NCI-H2081 treated with DMSO at 0.1 percent for 48 hours (cell line): Measurements from ENCODE around the gene NEUROD2.

Experiments used
- DNase-seq: peaks from one replicate; lab custom pipeline; 2025; lab: John Stamatoyannopoulos, UW

NEUROD2 gene

DNA sequence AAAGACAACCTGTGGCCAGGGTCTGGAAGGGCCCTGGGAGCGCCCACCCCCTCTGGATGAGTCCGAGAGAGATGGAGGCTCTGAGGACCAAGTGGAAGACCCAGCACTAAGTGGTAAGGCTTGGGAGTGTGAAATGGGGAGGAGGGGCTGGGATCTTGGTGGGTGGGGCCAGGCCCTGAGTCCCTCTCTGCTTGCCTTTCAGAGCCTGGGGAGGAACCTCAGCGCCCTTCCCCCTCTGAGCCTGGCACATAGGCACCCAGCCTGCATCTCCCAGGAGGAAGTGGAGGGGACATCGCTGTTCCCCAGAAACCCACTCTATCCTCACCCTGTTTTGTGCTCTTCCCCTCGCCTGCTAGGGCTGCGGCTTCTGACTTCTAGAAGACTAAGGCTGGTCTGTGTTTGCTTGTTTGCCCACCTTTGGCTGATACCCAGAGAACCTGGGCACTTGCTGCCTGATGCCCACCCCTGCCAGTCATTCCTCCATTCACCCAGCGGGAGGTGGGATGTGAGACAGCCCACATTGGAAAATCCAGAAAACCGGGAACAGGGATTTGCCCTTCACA lies 28.0 kb upstream of the NEUROD2 start:
- DNase-seq, result no peak

DNA sequence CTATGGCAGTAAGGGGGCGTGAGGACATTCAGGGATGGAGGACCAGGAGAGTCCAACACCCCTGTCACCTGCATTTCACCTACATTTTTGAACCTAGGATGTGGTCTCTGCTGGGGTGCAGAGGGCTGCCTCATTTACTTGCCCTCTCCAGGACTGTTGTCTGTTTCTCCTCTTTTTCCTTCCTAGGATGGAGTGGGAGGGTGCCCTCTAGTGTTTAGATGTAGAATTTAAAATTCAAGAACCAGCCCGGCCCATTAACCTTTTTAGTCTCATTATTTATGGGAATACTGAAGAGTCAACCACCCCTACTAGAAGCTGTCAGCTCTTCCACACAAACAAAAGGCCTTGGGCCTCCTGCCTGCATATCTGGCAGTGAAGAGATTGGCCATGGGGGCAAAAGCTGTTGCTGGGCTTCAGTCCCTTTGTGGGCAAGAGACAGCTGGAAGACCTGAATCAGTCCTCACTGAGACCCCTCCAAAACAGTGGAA lies 26.7 kb upstream of the NEUROD2 start:
- DNase-seq, result no peak

DNA sequence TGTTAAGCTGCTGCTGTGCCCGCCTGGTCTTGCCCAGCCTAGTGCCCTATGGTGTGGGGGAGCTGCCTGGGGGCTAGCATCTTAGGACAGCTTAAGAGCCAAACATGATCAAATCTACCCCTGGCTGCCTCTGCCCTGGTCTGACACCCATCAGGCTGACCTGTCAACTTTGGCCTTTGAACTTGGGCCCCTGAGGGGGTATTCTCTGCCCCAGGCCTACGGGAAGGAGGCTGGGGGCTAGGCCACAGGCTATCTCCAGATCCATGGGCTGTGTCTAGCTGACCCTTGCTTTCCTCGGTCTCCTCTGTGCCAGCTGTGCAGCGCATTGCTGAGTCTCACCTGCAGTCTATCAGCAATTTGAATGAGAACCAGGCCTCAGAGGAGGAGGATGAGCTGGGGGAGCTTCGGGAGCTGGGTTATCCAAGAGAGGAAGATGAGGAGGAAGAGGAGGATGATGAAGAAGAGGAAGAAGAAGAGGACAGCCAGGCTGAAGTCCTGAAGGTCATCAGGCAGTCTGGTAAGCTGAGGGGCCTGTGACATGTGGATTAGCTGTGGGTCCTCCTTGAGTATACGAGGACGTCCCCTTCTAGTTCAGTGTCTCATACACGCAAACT lies 26.0 kb upstream of the NEUROD2 start:
- DNase-seq, result no peak

DNA sequence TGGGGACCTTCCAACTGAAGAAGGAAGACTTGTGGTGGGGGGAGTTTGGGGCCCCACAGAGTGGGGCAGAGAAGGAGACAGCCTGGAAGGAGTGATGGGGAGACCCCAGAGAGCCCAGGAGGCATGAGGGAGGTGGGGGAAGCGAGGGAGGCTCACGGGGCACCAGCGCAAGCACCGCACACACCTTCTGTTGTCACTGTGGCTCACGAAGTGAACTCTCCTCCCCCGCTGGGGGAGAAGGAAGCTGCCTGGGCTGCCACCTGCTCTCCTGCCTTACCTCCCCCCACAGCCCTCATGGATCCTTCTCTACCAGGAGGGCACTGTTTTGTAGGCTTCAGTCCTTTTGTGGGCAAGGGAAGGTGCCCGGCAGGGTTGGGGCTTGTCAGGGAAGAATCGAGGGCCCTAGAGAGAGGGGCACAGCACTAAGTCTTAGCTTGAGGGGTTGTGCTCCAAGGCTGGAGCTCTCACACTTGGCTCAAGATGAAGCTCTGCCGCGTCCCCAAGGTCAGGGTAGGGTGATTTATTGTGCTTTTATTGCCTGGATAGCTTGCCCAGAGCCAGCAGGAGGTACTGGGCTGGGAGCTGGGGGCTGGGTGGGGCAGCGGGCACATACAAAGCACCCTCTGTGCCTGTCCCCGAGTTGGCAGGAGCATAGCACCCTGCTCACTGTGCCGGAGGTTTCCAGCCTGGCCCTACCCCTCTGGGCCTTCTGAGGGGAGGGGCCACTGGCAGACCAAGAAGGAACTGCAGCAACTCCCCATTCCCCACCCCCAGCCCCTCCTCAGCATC lies 24.6 kb upstream of the NEUROD2 start:
- DNase-seq, result no peak

DNA sequence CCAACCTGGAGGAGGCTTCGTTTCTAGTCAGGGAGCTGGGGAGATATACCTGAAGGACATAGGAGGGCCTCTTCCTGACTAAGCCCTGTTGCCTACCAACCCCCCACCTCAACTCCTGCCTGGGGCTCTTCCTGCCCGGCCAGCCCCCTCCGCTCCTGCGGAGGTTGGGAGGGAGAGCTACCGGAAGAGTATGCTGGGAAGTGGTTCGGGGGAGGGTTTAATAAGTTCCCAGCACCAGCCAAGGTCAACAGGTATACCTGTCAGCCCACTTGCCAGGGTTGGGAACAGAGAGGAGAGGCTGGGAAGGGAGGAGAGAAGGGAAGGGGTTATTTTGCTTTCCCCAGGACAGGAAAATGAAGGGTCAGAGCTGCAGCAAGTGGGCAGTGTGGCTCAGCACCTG lies 23.7 kb upstream of the NEUROD2 start:
- no peak for DNase-seq

DNA sequence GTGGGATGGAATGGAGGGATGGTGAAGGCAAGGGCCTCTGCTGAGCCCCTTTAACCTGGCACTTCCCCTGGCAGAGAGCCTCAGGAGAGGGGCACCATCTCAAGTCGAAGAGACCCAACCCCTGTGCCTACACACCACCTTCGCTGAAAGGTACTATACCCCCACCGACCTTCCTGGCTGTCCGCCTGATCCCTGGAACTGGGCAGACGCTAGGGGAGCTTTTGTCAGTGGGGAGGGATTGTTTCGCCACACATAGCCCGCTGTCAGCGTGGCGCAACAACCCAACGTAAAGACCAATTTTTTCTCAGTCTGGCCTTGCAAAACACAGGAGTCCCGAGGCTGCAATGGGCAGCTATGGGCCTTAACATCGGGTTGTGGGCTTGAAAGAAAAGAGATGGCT lies 22.2 kb upstream of the NEUROD2 start:
- no peak for DNase-seq

DNA sequence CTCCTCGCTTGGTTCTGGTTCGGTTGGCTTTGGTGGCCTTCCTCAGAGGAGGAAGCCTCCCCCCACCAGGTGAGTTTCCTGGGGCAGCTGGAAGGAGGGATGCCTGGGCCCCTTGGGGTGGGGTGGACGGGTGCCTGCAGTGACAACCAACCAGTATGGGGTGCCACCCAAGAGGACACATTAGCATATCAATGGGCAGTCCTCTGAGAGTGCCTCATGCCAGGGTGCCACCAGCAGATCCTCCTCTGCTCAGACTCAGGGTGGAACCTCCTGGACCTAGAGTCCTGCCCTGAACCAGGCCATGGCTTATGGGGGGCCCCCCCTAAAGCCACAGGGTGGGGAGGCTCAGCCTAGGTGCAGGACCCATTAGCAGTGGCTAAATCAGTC lies 21.8 kb upstream of the NEUROD2 start:
- no peak for DNase-seq

DNA sequence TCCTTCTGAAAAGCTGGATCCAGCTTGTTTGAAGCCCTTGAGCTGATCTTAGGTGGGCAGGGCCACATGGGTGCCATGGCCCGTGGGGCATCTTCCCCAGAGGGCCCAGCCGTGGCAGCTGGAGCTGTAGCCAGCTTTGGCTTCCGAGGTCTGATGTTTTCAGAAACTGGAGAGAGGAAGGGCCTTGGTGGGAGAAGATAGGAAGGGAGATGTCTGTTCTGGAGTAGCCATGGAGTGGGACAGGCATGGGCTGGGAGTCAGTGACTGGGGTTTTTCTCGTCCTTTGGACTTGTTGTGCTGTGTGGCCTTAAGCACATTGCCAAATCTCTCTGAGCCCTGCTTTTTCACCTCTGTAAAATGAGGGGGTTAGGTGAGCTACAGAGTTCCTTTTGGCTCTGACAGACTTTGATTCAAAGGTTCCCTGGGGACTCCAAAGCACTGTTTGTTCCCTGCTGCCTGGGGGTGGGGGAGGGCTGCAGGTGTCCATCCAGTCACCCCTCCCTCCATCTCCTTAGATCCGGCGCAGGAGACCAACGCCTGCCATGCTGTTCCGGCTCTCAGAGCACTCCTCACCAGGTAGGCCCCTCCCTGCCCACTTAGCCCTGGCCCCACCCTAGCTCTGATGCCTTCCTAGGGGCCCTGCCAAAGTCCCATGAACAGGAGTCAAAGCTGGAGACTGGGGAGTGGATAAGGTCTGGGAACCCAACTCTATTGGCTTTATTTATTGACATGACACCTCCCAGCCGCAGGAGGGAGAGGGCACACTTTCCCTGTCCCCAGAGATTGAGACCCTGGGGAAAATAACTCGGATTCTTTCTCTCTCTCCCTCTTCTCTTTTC lies 21.2 kb upstream of the NEUROD2 start:
- no peak for DNase-seq

DNA sequence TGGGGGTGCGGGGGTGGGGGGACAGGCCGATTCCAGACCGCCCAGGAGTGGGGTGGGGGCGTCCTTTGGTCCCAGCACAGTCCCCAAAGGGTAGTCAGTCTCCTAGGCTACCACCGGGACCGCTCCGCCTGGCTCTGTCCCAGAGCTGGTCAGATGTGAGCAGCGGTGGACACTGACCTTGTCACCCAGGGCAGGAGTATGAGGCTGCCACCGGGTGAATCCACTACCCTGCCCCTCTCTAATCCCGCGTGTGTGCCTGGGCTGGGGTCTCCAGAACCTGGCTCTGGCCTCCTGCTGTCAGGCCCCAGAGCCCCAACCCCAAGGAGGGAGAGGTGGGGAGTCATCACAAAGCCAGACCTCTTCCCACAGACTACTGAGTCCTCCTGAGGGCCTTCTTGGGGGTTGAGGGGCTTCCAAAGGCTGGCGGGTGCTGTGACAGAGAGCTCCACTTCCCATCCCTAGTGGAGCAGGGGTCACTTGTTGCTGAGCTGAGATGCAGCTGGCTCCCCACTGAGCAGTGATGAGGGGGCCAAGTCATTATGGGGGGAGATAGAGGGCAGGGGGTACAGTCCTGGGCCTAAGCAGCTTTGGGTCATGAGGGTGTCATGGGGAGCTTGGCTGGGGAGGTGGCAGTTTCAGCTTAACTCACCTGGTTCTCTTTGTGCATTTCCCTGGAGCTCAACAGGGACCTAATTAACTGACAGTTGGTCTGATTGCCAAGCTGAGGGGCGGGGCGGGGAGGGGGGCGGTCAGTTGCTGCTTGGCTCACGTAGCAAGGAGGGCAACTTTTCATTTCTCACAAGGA lies 20.2 kb upstream of the NEUROD2 start:
- no peak for DNase-seq

DNA sequence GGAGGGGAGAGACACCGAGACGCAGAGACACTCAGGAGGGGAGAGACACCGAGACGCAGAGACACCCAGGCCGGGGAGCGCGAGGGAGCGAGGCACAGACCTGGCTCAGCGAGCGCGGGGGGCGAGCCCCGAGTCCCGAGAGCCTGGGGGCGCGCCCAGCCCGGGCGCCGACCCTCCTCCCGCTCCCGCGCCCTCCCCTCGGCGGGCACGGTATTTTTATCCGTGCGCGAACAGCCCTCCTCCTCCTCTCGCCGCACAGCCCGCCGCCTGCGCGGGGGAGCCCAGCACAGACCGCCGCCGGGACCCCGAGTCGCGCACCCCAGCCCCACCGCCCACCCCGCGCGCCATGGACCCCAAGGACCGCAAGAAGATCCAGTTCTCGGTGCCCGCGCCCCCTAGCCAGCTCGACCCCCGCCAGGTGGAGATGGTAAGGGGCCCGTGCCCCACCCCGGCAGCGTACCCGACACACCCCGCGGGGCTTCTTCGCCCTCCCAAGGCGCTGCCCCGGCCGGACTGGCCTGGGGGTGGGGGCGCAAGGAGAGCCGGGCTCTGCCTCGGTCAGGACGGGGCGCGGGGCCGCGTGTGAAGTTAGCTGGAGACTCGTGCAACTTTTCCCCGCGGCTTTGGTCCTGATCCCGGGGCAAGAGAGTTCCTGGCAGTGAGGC lies 19.5 kb upstream of the NEUROD2 start:
- no peak for DNase-seq

DNA sequence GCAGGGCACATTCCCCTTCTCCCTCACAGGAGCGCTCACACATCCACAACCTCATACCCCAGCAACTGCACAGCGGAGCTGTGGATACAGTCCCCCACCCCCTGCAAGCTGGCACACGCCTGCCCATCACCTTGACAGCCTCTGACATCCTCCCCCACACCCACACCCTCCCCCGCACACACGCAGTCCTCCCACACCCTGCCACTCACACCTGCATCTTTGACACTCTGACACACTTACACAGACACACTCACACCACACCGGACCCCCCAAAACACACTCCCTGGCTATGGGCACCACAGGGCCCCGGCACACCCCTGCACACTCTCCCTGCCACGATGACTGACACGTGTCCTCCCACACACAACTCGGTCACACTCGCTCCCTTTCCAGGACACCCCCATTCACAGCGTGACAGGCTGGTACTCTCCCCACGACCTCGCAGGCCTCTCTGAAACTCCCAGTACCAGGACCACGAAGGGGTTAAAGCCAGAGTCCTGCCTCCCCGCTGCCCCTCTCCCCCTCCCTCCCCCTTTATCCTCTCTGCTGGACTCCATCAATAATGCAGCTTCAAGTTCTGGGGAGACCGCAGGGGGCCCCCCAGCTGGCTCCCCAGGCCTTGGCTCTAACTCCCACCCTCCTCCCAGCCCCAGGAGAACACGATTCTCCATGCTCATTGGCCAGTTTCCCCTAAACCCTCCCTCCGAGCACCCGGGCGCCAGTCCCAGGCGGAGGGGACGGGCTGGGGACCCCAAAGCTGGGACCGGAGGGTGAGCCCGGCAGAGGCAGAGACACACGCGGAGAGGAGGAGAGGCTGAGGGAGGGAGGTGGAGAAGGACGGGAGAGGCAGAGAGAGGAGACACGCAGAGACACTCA lies 18.7 kb upstream of the NEUROD2 start, which contains the start of gene PPP1R1B:
Gene PPP1R1B, plus strand, starts transcription at position 782 of the 876 bp plus-strand sequence. CDS start 441 bp downstream, outside the sequence.
- no peak for DNase-seq

DNA sequence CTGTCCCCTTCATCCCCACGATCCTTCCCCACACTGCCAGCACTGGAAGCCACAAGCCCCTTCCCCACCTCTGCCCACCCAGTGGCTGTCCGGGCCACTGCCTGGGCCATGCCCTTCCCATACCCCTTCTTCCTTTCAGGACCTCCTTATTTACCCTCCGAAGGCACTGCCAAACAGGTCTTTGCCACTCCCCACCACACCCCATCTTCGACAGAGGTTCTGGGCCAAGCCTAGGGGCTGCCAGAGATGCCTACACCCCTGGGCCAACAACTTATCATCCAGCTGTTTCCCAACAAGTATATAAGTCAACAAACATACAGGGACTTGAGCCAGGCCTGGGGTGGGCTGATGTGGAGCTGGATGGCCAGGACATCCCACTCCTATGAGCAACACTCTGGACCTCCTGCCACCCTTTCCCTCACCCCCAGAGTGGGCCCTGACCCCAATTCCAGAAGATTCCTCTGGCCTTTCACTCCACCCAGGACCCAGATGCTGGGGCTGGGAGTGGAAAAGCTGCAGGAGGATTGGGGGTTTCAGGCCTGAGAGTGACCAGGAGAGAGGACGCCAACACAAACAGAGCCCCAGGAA lies 17.6 kb upstream of the NEUROD2 start:
- DNase-seq, result no peak

DNA sequence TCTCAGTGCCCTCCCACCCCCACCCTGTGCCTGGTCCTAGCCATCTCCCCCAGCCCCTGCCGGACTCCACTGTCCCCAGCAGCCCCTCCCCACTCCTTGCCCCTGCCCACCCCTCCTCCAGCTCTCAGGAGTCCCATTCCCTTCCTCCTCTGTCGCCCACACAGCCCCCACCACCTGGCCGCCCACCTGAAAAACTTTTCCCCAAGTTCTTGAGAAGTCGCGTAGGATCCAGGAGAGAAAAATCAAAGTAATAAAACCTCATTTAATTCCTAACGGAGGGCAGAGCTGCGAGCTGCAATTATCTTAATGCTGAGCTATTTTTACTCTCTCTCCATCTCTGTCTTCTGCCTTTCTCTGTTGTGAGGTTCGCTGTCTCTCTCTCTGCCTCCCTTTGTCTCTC lies 16.6 kb upstream of the NEUROD2 start:
- no peak for DNase-seq

DNA sequence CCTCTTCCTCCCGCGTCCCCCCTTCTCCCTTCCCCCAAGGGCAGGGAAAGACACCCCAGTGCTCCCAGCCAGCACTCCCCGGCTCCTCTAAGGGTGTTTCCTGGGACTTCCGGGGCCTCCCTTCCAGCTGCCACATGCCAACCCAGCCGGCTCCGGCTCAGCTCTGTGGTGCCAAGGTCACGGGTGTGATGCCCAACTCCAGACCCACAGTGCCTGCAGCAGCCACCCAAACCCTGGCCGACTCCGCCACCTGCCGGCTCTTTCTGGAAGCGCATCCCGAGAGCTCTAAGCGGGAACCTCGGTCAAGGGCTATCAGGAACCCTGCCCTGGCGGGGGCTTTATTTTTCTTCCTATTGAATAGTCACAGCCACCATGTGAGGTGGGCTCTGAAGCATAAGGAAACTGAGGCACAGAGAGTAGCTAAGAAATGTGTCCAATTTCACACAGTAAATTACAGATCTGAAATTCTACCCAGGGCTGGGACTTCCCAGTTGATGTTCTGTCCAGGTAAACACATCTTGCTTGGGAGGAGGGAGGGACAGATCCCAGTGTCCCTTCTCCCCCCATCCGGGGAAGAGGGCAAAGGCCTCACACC lies 15.7 kb upstream of the NEUROD2 start:
- no peak for DNase-seq

DNA sequence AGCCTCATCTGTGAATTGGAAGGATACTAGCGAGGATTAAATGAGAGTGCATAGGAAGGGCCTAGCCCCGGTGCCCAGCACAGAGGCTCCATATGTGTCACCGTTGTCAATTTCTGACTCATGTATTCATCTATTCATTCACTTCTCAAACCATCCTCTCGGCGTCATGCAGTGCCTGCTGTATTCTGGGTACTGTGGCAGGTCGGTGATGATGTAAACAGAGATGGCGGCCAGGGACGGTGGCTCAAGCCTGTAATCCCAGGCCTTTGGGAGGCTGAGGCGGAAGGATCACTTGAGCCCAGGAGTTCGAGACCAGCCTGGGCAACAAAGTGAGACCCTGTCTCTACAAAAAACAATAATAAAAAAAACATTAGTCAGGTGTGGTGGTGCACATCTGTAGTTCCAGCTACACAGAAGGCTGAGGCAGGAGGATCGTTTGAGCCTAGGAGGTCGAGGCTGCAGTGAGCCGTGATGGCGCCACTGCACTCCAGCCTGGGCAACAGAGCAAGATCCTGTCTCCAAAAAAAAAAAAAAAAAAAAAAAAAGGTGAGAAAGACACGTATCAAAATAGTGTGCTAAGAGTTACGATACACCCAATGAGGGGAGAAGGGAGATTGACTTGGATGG lies 14.8 kb upstream of the NEUROD2 start:
- no peak for DNase-seq

DNA sequence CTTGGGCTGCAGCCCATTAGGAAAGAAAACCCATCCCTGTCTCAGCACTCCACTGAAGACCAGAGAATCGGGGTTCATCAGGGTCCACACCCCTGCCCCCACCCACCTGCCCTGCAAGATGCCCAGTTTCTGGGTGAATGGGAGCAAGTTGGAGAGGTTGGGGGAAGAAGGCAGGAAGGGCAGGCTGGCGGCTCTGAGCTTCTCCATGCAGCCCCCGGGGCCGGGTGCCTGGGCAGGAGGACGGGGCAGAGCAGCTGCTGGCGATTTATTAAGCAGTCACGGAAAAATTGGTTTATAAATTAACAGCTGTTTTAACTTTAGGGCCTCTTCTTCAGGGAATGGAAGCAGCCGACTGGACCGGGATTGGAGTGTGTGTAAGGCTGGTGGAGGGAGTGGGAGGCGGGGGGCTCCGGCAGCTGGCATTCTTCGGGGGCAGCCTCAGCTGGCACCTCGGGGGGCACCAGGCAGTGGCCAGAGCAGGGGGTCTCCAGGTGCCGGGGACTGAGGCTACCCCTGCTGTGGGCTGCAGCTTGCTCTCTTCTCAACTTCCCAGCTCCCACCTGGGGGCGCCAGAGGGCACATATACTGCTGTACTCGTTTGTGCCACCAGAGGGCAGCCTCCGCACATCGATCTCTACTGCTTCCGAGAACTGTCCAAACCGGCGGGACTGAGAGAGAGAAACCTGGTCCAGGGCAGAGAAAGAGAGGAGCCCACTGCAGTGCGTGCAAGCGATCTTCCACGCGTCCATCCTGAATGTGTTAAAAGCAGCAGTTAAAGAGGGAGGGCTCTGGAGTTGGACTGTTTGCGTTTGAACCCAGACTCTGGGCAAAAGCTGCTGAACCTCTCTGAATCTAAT lies 14.0 kb upstream of the NEUROD2 start:
- peak; percentile 48 for DNase-seq

DNA sequence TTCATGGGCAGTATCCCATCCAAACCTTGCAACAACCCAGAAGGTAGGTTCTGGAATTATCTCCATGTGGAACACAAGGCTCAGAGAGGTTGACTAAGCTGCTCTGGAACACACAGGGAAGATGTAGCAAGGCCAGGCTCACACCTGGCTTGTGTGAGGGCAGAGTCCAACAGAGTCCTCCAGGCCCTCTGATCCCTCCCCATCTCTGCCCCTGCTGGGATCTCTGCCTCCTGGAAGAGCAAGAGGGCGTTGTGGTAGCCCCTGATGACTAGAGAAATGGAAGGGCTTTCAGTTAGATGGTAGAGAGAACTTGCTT lies 12.0 kb upstream of the NEUROD2 start:
- no peak for DNase-seq
